GM21360 (cell line): ENCODE data around the gene POU6F2.
"Not testable (repeated sequence)": the region's sequence is repeated elsewhere in the genome, so short reads cannot be mapped to it uniquely, and the experiment has no call there.

Experiments
- ATAC-seq: cut with Tn5 transposase; IDR thresholded peaks from one replicate; pipeline ENCODE4 v1.9.1; 2021; ENCODE audit warnings: mild to moderate bottlenecking, moderate library complexity; ENCODE audit not compliant: unreplicated experiment

Gene POU6F2

GRCh38 chr7:39299695-39300094, 322.0 kb downstream of the POU6F2 start:
- no peak for ATAC-seq

DNA sequence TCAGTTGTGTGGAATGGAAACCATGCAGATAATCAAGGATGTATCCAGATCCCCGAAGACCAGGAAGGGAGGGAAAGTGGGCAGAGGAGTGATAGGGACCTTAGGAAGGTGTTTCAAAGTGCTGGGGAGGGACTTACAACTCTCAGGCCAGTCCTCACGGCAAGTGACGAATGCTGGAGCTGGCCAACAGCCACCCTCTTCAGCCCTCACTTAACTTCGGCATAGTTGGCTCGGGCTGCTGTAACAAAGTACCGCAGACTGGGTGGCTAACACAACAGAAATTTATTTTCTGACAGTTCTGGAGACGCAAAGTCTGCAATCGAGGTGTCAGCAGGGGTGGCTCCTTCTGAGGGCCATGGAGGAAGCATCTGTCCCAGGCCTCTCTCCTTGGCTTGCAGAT, 322.6 kb downstream of the POU6F2 start:
- ATAC-seq, result no peak

DNA sequence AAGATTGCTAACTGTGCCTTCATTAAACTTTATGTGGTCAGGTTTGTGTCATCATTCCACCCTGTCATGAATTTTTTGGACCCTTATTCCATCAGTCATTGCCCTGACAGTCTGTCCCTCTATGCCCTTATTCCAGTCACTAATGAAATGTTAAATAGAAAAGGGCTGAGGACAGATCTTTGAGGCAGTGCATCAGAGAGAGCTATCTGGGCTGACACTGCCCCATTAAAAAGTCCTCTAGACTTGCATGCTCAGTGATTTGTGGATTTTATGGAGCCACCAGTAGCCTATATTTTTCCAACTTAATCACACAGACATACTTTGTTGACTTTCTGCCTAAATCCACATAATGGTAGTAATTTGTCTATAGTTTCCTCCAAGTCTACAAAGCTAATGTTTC, 323.8 kb downstream of the POU6F2 start:
- no peak for ATAC-seq

DNA sequence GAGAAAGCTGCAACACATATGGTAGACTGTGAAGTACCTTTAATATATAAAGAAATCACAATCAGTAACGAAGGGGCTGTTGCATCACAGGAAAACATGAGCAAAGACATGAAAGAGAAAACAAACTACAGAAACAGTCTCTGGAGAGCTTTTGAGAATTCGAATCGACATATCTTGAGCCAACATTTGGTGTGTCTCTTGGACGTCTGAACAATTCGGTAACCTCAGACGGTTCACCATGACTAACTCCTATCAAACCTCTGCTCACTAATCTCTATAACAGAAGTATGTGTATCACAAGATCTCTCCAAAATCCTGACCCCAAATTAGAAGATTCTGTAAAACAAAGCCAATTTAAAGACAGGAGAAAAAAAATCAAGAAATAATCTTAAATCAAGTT, 326.5 kb downstream of the POU6F2 start:
- ATAC-seq, result no peak

GRCh38 chr7:39304668-39305405, 327.1 kb downstream of the POU6F2 start:
- ATAC-seq, result no peak

DNA sequence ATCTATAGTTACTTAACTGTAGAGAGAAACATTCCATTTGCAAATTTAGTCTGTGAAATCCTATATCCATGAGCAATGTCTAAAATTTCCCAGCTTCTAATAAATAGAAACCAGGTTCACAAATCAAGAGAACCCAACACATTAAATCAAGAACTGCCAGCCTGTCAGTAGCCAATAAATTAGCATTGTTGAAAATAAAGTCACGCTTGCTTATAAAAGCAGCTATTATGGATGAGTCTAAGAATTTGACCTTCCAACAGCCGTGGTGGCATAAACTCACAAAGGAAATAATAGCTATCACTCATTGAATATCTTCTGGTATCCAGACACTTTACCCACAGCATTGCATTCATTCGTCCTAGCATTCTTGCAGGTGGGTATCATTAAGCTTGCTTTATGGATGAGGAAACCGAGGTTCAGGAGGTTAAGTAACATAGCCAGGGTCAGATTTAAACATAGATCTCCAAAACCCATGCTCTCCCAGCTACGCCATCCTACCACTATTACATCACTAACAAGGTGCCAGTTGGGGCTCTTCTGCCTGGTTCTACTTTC, 328.4 kb downstream of the POU6F2 start:
- no peak for ATAC-seq

DNA sequence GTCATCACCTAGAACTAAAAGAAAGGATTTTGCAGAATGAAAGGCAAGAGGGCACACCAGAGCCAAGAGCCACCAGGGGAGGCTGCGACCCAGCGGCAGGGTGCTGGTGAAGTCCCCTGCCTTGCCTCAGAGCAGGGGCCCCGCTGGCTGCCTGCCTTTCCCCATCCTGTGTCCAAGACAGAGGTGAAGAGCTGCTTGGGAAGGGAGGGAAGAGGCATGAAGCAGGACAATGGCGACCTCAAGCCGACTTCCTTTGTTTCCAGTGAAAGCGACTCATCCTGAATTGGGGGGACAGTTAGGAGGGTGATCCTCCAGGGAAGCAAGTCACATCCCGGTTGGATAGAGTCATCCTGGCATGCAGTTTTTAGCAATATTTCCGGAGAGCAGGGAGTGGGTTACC, 333.0 kb downstream of the POU6F2 start:
- ATAC-seq, result no peak

- ATAC-seq, result no peak
These were observed 334.7 kb downstream of the POU6F2 start for GRCh38 chr7:39312254-39312989.

- ATAC-seq, result no peak
These were observed 335.7 kb downstream of the POU6F2 start for GRCh38 chr7:39313376-39313775.

DNA sequence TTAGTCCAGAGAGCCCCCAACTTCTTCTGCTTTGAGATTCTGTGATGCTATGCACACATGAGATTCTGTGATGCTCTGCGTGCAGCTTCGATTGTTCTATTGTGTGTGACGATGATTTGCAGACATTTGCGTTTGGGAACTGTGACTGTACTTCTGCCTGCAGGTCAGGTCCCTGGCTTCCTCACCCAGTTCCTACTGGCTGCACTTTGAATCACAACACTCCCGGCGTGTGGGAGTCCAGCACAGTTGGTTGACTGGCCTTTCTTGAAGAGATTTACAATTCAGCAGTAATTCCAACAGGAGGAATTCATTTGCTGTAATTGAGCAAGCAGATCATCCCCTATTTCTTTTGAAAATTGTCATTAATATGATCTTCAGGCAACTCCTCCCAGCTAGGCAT, 336.3 kb downstream of the POU6F2 start:
- ATAC-seq, result no peak

GRCh38 chr7:39317107-39317506, 339.4 kb downstream of the POU6F2 start:
- ATAC-seq, result no peak

- no peak for ATAC-seq
These were observed 340.2 kb downstream of the POU6F2 start for GRCh38 chr7:39317896-39318295.

DNA sequence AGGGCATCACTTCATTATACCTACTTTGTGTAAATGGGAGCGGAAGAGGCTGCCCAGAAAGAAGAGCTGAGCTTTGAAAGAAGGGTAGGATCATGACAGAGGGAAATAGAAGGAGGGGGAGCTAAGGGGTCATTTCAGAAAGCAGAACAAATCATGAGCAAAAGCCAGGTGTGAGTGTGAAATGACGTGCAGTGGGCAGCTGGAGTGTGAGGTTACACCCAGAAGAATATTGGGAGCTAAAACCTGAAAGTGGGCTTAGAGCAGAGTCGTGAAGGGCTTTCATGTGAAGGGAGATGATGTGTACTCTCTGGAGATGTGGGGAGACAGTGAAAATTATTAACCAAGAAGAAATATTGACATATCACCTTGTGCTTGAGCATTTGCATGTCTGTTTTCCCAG, 343.5 kb downstream of the POU6F2 start:
- ATAC-seq, result no peak

DNA sequence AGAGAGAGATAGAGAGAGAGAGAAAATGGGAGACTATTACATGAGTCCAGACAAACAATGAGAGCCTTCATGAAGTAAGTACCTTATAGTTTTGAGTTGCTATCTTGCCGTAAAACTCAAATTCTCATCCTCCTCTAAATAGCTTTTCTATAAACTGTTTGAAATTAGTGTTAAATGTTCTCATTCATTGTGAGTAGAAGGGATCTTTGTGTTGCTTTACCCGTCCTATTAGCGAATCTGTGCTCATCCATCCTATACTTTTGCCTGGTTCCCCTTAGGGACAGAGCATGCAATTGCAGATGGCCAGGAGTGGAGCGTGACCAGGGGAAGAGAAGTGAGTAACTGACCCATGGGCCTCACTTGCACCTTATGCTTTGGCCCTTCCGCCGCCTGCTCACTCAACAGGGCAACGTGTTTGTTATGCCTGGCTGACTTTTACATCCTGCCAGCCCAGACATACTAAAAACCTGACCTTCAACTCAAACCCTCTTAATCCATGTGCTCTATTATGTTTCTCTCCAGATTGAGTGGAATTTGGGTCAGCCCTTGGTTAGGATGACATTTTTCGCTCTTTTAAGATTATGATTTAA, 344.3 kb downstream of the POU6F2 start:
- ATAC-seq, result no peak

GRCh38 chr7:39324139-39324760, 346.5 kb downstream of the POU6F2 start:
- no peak for ATAC-seq

DNA sequence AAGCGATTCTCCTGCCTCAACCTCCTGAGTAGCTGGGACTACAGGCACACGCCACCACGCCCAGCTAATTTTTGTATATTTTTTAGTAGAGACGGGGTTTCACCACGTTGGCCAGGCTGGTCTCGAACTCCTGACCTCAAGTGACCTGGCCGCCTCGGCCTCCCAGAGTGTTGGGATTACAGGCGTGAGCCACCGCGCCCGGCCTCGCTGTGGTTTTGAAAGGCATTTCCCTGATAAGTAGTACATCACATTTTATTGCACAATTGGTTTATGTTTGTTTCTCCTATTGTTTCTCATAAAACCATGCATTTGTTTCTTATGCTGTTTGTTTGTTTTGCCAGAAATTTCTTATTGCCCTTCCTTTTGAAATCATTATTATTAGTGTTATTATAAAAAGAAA, 353.9 kb downstream of the POU6F2 start:
- ATAC-seq, result not testable (repeated sequence)

DNA sequence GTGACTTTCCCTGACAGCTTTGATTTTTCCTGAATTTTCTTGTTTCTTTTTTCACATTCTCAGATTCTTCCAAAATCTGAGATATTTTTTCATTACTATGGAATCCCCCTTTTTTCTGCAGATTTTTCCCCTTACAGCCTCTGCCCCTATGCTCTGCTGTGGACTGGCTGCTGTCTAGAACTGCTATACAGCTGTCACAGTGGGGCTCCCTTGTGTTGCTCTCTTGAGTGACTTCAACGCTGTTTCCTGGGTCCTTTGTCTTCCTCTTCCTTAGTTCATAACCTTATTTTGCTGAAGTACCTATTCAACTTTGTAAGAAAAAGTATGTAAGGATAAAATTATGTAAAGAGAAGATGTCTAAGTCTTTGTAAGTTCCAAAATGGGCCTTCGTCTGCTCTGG, 354.4 kb downstream of the POU6F2 start:
- no peak for ATAC-seq

DNA sequence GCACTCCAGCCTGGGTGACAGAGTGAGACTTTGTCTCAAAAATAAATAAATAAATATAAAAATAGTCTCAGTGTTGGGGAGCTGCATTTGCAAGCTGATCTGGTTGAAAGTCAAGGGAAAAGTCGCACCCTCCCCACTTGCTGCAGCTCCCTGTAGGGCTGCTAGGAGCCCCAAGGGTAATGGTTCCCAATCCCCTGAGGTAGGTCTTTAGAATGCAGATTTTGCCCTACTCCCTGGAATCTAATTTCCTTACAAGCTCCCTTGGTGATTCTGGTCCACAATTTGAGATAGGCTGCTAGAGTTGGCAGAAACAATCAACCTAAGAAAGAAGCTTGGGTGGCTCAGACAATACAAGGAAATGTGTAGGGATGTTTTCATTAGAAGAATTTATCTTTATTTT, 356.0 kb downstream of the POU6F2 start:
- no peak for ATAC-seq

- no peak for ATAC-seq
These were observed 358.7 kb downstream of the POU6F2 start for GRCh38 chr7:39336442-39336841.

DNA sequence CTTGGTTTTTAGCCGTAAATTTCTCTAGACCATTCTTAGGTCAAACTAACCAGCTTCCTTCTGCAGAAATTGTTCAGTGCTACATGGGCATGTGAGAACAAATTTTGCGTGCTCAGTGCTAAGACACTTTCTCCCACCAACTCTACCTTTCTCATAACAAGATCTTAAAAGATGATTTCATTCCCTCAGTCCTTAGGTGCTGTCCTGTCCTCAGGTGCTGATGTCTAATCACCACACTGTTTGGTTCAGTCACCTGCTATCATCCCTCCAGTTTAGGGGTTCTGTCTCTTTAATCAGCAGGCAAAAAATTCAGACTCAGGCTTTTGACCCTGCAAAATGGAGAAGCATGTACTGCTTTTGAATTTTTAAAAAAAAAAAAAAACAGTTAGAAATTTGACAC, 361.0 kb downstream of the POU6F2 start:
- ATAC-seq, result no peak

DNA sequence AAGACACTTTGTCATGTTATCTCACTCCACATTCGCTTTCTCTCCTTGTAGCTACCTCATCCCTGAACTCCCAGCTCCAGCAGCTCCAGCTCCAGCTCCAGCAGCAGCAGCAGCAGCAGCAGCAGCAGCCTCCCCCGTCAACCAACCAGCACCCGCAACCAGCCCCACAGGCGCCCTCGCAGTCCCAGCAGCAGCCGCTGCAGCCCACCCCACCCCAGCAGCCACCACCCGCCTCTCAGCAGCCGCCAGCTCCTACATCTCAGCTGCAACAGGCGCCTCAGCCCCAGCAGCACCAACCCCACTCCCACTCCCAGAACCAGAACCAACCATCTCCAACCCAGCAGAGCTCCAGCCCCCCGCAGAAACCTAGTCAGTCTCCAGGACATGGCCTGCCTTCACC, 361.9 kb downstream of the POU6F2 start:
- no peak for ATAC-seq
